HEK293 (cell line): ENCODE data around the gene NCK1.

Experiments
- BCL6B ChIP-seq: fragments of 450-650 bp; formaldehyde crosslinking; IDR thresholded peaks from 2 replicates; pipeline ENCODE4 v1.5.1; 2017; ENCODE audit warnings: missing biosample characterization, missing genetic modification characterization
- YY1 ChIP-seq: fragments of 450-650 bp; formaldehyde crosslinking; IDR thresholded peaks from 2 replicates; pipeline ENCODE4 v1.5.1; 2018; ENCODE audit warnings: missing biosample characterization, missing genetic modification characterization
- ZNF660 ChIP-seq: fragments of 450-650 bp; IDR thresholded peaks from 2 replicates; pipeline ENCODE4 v1.5.1; 2018; ENCODE audit warnings: missing biosample characterization, mild to moderate bottlenecking, missing genetic modification characterization
- TF ChIP-seq, protein P1 (sequence below): fragments of 450-650 bp; formaldehyde crosslinking; IDR thresholded peaks from 2 replicates; pipeline ENCODE4 v1.5.1; 2016; ENCODE audit warnings: missing biosample characterization, missing genetic modification characterization

GRCh38 chr3:136974670-136975069 is 112.7 kb downstream of the NCK1 start:
- no peak for TF ChIP-seq BCL6B (tag by site-specific recombination)
- TF ChIP-seq, protein P1, sequence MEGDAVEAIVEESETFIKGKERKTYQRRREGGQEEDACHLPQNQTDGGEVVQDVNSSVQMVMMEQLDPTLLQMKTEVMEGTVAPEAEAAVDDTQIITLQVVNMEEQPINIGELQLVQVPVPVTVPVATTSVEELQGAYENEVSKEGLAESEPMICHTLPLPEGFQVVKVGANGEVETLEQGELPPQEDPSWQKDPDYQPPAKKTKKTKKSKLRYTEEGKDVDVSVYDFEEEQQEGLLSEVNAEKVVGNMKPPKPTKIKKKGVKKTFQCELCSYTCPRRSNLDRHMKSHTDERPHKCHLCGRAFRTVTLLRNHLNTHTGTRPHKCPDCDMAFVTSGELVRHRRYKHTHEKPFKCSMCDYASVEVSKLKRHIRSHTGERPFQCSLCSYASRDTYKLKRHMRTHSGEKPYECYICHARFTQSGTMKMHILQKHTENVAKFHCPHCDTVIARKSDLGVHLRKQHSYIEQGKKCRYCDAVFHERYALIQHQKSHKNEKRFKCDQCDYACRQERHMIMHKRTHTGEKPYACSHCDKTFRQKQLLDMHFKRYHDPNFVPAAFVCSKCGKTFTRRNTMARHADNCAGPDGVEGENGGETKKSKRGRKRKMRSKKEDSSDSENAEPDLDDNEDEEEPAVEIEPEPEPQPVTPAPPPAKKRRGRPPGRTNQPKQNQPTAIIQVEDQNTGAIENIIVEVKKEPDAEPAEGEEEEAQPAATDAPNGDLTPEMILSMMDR (tag by site-specific recombination): no peak
- TF ChIP-seq YY1 (tag by site-specific recombination): no peak
- TF ChIP-seq ZNF660 (tag by site-specific recombination): no peak
